Kidney epithelial cell (primary cell): ENCODE data around the gene ABHD12. TPM values are rescaled to one million over a fixed set of nuclear protein-coding genes. Genes with fewer than 3 reads are reported as not detected.

Source experiments
- DNase-seq: peaks from one replicate; pipeline ENCODE4 v3.0.0-alpha.2; 2010; ENCODE audit warnings: low read depth
- H3K27me3 ChIP-seq: 2 replicates; pipeline ENCODE4 v1.6.0; 2011; ENCODE audit warnings: low read length; ENCODE audit not compliant: control insufficient read depth, insufficient read depth
- H3K36me3 ChIP-seq: 2 replicates; pipeline ENCODE4 v1.5.1; 2011; ENCODE audit warnings: low read length; ENCODE audit not compliant: control insufficient read depth, insufficient read depth
- H3K4me3 ChIP-seq: 2 replicates; pipeline ENCODE4 v1.5.1; 2011; ENCODE audit warnings: low read depth, mild to moderate bottlenecking, control low read depth, low read length
- CTCF ChIP-seq: IDR thresholded peaks from 2 replicates; pipeline ENCODE4 v1.5.1; 2011; ENCODE audit warnings: mild to moderate bottlenecking, moderate library complexity, low read length, control low read depth, inconsistent platforms; ENCODE audit not compliant: insufficient read depth, poor library complexity, severe bottlenecking
- total RNA-seq: library from RNA; depleted of rRNA; stranded (reverse); fragments of >200 nt; gene quantifications from 2 replicates; pipeline ENCODE4 v1.2.3, GENCODE V29; 2015

The ABHD12 gene
- total RNA-seq, 1 donor from 2014 or later: 75.1 TPM

- Histone ChIP-seq H3K4me3 (no peak overlapping the region), H3K36me3 (peaks cover 5% of the 10 kb centered on the region), H3K27me3 (no peaks in the 10 kb centered on the region)
- TF ChIP-seq CTCF: no peak
- no peak for DNase-seq
Observed at GRCh38 chr20:25280051-25280573, 110.5 kb downstream of the ABHD12 start.

GRCh38 chr20:25279403-25279802 is 111.2 kb downstream of the ABHD12 start:
- Histone ChIP-seq H3K36me3 (peaks cover 6% of the 10 kb centered on the region), H3K27me3 (no peaks in the 10 kb centered on the region), H3K4me3 (no peak overlapping the region)
- DNase-seq: no peak
- no peak for TF ChIP-seq CTCF

GRCh38 chr20:25278636-25279361 is 111.8 kb downstream of the ABHD12 start:
- peaks cover 5% of the 10 kb centered on the region for H3K36me3 ChIP-seq
- no peak for TF ChIP-seq CTCF
- H3K27me3 ChIP-seq: no peaks in the 10 kb centered on the region
- no peak for DNase-seq
- H3K4me3 ChIP-seq: no peak overlapping the region

GRCh38 chr20:25277941-25278521 is 112.6 kb downstream of the ABHD12 start:
- no peak for TF ChIP-seq CTCF
- no peaks in the 10 kb centered on the region for H3K27me3 ChIP-seq
- no peak overlapping the region for H3K4me3 ChIP-seq
- H3K36me3 ChIP-seq: peaks cover 5% of the 10 kb centered on the region
- DNase-seq: no peak

- Histone ChIP-seq H3K36me3 (peaks cover 4% of the 10 kb centered on the region), H3K4me3 (no peak overlapping the region), H3K27me3 (no peaks in the 10 kb centered on the region)
- no peak for DNase-seq
- no peak for TF ChIP-seq CTCF
Observed at GRCh38 chr20:25277051-25277801, 113.4 kb downstream of the ABHD12 start.
